NCI-H1417 treated with DMSO at 0.1 percent for 48 hours (cell line): Measurements from ENCODE around the gene SAMHD1.
"Not testable (repeated sequence)": the region's sequence is repeated elsewhere in the genome, so short reads cannot be mapped to it uniquely, and the experiment has no call there.

ENCODE experiments used
- DNase-seq: peaks from one replicate; lab custom pipeline; 2025; lab: John Stamatoyannopoulos, UW

Gene SAMHD1

GRCh38 chr20:36916199-36916598 lies 35.3 kb downstream of the SAMHD1 start:
- no peak for DNase-seq

DNA sequence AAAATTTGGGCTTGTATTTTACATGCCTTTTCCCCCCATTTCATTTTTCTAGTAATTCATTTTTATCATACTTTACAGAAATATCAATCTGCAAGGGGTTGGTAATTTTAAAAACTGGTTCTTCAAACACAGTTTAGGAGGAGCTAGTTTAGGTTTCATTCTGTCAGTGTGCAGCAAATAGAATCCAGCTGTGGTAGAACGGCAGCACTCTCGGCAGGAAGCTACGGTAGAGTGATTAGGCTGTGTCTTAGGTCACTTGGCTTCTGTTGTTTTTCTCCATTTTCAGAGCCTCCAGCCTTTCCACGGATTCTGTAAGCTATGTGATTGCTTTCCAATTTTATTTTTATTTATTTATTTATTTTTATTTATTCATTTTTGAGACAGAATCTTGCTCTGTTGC lies 42.9 kb downstream of the SAMHD1 start:
- DNase-seq = no peak

GRCh38 chr20:36906086-36906485 lies 45.4 kb downstream of the SAMHD1 start:
- not testable (repeated sequence) for DNase-seq

GRCh38 chr20:36905566-36905965 lies 45.9 kb downstream of the SAMHD1 start:
- DNase-seq = not testable (repeated sequence)

GRCh38 chr20:36904690-36905089 lies 46.8 kb downstream of the SAMHD1 start:
- no peak for DNase-seq

DNA sequence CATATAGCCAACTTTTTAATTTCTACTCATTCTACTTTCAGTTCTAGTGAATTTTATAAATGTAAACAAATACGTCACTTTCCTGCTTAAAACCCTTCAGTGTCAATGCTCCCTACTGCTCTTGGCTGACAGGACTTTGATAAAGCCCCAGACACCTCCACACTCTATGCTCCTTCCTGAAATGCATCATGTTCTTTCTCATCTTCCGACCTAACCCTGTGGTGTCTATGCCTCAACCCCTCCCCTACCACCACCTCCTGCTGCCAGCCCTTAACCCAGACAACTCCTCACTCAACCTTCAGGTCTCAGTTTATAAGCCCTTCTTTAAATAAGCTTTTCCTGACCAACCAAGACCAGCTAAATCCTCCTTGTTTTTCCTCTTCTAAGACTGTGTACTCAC lies 56.5 kb downstream of the SAMHD1 start:
- DNase-seq = no peak

DNA sequence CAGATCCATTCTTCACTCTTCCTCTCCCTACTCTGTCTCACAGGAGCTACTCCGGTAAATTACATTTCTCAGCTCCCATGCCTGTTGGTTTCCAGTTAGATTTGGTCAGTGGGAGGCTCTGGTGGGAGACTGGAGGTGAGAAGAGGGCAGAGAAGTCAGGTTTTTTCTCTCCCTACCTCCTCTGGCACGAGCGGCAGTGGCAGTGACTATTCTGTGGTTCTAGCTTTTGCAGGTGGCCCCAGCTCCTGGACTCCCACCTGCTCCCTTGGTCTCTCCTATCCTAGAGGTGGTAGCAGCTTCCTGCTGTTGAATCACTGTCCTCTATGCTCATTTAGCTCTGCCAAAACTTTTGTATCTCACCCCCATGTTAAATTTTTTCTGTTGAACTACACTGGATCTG lies 57.7 kb downstream of the SAMHD1 start:
- DNase-seq = no peak

GRCh38 chr20:36891211-36891610 lies 60.3 kb downstream of the SAMHD1 start:
- no peak for DNase-seq

DNA sequence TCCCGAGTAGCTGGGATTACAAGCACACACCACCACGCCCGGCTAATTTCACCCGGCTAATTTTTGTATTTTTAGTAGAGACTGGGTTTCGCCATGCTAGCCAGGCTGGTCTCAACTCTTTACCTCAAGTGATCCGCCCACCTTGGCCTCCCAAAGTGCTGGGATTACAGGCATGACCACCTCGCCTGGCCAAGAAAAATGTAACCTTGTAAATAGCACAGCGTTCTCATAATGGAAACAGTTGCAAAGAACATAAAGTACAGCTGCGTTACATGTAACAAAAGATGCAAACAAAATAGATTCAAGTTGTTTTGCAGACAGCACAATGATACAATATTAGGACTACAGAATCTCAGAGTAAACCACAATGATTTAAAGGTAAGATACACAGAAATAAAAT lies 60.9 kb downstream of the SAMHD1 start:
- DNase-seq = no peak

GRCh38 chr20:36888880-36889516 lies 62.5 kb downstream of the SAMHD1 start:
- no peak for DNase-seq

DNA sequence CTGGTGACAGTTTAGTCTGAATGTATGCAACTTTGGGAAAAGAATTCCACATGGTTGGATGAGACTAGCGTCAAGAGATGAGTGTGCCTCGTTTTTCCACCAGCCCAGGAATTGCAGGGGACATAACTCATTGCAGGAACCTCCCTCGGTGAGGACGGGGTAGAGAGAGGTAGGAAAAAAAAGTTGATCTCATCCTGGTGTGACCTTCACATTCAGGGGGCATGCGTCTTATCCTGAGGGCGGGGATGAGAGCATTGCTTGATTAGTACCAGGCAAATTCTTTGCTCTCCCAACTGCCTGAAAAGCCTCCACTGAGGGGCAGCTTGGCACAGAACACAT lies 63.8 kb downstream of the SAMHD1 start:
- no peak for DNase-seq

DNA sequence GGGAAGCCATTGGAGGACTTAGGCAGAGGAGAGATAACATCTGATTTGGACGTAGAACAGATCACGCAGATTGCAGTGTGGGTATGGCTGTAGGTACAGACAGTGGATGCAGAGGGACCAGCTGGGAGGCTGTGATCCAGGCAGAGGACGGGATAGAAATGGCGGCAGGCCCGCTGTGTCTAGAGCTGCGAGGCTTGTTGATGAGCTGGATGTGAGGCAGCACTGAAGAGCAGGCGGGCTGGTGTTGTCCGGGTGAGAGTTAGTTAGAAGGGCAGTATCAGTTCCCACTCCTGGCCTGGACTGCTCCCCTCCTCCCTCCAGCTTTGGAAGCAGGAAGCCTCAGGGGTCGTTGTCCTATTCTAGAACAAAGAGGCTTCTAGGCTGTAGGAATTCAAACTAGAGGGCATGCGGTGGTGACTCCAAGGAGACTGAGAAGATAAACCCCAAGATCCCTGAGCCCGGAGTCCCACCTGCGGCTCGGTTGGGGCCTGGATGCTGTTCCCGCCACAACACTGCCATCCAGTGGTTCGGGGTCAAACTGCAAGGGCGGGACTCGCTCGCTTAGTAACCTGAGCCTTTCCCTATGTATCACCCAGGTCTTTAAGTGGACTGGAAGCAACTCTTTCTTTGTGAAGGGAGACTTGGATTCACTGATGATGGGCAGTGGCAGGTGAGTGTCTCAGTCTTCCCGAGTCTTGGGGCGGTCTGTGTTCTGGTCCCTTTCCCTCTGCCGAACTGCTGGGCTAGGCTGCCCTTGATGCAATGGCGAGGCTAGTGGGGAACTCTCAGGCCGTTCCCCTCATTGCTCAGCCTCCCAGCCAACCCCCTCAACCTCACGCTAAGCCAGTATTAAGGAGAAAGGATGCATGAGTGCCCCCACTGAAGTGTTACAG lies 64.4 kb downstream of the SAMHD1 start:
- DNase-seq = peak; percentile 59

- DNase-seq = no peak
Measured at GRCh38 chr20:36885356-36885755, 66.2 kb downstream of the SAMHD1 start.

GRCh38 chr20:36883977-36884535 lies 67.5 kb downstream of the SAMHD1 start:
- DNase-seq = no peak

- DNase-seq = no peak
Measured at GRCh38 chr20:36881888-36882287, 69.6 kb downstream of the SAMHD1 start.

GRCh38 chr20:36881331-36881730 lies 70.2 kb downstream of the SAMHD1 start:
- no peak for DNase-seq

GRCh38 chr20:36880741-36881250 lies 70.7 kb downstream of the SAMHD1 start:
- no peak for DNase-seq

GRCh38 chr20:36878941-36879340 lies 72.6 kb downstream of the SAMHD1 start:
- DNase-seq = no peak

GRCh38 chr20:36876473-36876833 lies 75.1 kb downstream of the SAMHD1 start:
- DNase-seq = no peak

DNA sequence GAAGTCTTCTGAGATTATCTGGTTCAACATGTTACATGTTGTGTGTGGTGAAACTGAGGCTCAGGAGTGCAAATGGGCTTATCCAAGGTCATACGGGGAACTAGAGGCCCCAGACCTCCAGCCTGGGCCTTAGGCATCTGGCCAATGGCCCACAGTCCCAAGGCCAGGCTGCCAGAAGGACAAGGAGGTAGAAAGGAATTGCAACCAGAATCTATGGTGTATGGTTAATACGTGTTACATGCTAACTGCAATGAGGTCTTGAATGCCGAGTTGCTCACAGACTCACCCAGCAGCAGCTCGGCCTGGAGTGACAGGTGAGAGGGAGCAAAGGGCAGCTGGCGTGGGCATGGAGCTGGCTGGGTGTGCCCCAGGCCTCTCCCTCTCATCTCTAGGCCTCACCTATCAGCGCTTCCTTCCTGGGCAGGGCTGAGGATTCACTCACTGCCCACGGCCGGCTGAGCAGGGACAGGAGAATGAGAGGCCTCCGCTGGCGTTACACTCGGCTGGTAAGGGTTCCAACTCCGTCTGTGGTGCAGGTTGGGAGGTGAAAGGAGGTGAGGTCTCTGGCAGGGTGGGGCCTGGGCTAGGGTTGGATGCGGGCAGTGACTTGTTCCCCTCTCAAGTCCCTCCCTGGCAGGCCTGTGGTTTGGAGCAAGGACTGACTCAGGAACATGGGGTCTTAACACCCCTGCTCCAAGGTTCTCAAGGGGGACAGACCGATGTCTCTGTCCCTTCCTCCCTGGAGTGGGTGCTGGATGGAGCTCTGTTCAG lies 75.6 kb downstream of the SAMHD1 start, which contains the start of gene TLDC2:
TSS of gene TLDC2 (plus strand) at position 437 of the 771 bp plus-strand sequence. CDS start at position 474, 37 bp downstream.
- no peak for DNase-seq

- DNase-seq = not testable (repeated sequence)
Measured at GRCh38 chr20:36875093-36875492, 76.4 kb downstream of the SAMHD1 start.

DNA sequence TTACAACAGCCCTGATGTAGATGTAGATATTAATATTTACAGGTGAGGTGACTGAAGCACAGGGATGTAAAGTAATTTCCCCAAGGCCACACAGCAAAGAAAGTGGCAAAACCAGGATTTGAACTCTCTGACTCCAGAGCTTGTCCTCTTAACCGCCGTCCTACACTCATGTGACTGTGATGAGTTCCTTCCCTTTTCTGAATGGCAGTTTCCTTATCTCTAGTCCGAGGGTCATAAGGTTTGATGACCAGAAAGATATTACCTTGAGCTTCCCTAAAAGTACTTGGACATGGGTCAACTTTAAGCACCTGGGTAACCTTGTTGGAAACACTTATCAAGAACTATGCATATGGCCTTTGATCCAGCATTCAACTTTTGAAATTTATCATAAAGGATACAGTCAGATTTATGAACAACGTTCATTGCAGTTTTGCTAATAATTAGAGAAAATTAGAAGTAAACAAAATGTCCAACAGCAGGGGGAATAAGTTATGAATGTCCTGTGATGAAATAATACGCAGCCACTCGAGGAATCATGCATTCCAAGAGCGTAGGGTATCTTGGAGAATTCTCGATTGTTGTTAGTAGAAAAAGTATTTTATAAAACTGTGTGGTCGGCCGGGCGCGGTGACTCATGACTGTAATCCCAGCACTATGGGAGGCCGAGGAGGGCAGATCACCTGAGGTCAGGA lies 77.9 kb downstream of the SAMHD1 start:
- no peak for DNase-seq
